HepG2 (cell line): ENCODE results near the gene PDRG1. TPM values are rescaled to one million over a fixed set of nuclear protein-coding genes. Genes with fewer than 3 reads are reported as not detected.

Experiments used
- ATAC-seq: fragments of 200-7000 bp; cut with Tn5 transposase; 3 replicates; pipeline ENCODE4 v1.9.1; 2020; ENCODE audit warnings: mild to moderate bottlenecking, moderate library complexity
- BruUV-seq: library from RNA; stranded (reverse); fragments of 400-500 nt; replicated peaks from 2 replicates; lab custom pipeline; 2021; lab: Mats Ljungman, UMichigan
- CTCF ChIA-PET: fragments of 300-600 bp; formaldehyde crosslinking; extraction: SDS; loops from one replicate; lab custom pipeline; 2021; ENCODE audit warnings: low total read pairs, inconsistent platforms, low intra/inter-chr PET ratio; lab: Yijun Ruan, JAX
- POLR2A ChIA-PET: fragments of 350-600 bp; sonication (Branson Sonifier 250); formaldehyde crosslinking; loops from one replicate; lab custom pipeline; 2020; ENCODE audit warnings: antibody characterized with exemption, inconsistent platforms; lab: Yijun Ruan, JAX
- DNase-seq: peaks from one replicate; pipeline ENCODE4 v3.0.0-alpha.2; 2015; ENCODE audit warnings: low spot score
- FAIRE-seq: peaks from 3 replicates; lab custom pipeline; 2011; peaks lifted over from hg19 to GRCh38; lab: Jason Lieb, UNC
- H2AFZ ChIP-seq: one replicate; pipeline ENCODE4 v1.6.1; 2011; ENCODE audit warnings: low read length, inconsistent platforms
- H3K27ac ChIP-seq: fragments of 300-600 bp; 3 replicates; pipeline ENCODE4 v1.8.0; 2011; ENCODE audit warnings: mixed run types, mild to moderate bottlenecking, mixed read lengths, low read length, inconsistent platforms; ENCODE audit not compliant: insufficient read depth; ENCODE audit errors: extremely low read length
- H3K27me3 ChIP-seq, 2 experiments: fragments of 200-600 bp in 1 of 2; 2 replicates in 1 of 2; 3 replicates in 1 of 2; pipeline versions ENCODE4 v1.6.0 to v1.8.0; 2011; ENCODE audit warnings: low read length in 2 of 2, mild to moderate bottlenecking in 2 of 2, moderate library complexity in 2 of 2, inconsistent platforms in 1 of 2; ENCODE audit not compliant: insufficient read depth in 2 of 2, control insufficient read depth in 1 of 2
- H3K36me3 ChIP-seq, 2 experiments: fragments of 200-600 bp in 1 of 2; replicated peaks in 1 of 2; 2 replicates in 1 of 2; 3 replicates in 1 of 2; pipeline versions ENCODE4 v1.5.1 to v1.8.0; 2011; ENCODE audit warnings: low read length in 2 of 2, inconsistent platforms in 1 of 2; ENCODE audit not compliant: insufficient read depth in 2 of 2, control insufficient read depth in 1 of 2
- H3K4me1 ChIP-seq: 2 replicates; pipeline ENCODE4 v1.5.1; 2012; ENCODE audit warnings: low read length, inconsistent platforms; ENCODE audit not compliant: insufficient read depth
- H3K4me2 ChIP-seq: 2 replicates; pipeline ENCODE4 v1.6.0; 2011; ENCODE audit warnings: low read depth, low read length, inconsistent platforms
- H3K4me3 ChIP-seq, 3 experiments: fragments of 200-600 bp in 1 of 3; sonication (generic), shearing (Covaris generic) in 1 of 3; replicated peaks in 1 of 3; 2 replicates each; pipeline ENCODE4 v1.5.1; 2011 to 2016; ENCODE audit warnings: low read length in 3 of 3, inconsistent platforms in 2 of 3, low read depth in 2 of 3, mild to moderate bottlenecking in 2 of 3, control low read depth in 1 of 3, mixed read lengths in 1 of 3; ENCODE audit not compliant: insufficient read depth in 1 of 3
- H3K79me2 ChIP-seq: one replicate; pipeline ENCODE4 v1.6.1; 2011; ENCODE audit warnings: low read length, inconsistent platforms; ENCODE audit not compliant: insufficient read depth
- H3K9ac ChIP-seq: 2 replicates; pipeline ENCODE4 v1.6.0; 2011; ENCODE audit warnings: mild to moderate bottlenecking, low read depth, low read length, inconsistent platforms; ENCODE audit not compliant: insufficient read depth
- H3K9me3 ChIP-seq: 2 replicates; pipeline ENCODE4 v1.5.1; 2012; ENCODE audit warnings: mild to moderate bottlenecking, low read length
- H4K20me1 ChIP-seq: 2 replicates; pipeline ENCODE4 v1.6.0; 2011; ENCODE audit warnings: inconsistent platforms, mild to moderate bottlenecking, low read length, moderate library complexity; ENCODE audit not compliant: insufficient read depth
- ARID2 ChIP-seq: sonication (generic); formaldehyde crosslinking; IDR thresholded peaks from 2 replicates; pipeline ENCODE4 v1.8.1; 2022; ENCODE audit warnings: mild to moderate bottlenecking, missing genetic modification reagents, borderline replicate concordance
- ETV6 ChIP-seq: sonication (generic); formaldehyde crosslinking; conservative IDR thresholded peaks from 2 replicates; pipeline ENCODE4 v1.4.0; 2020; ENCODE audit warnings: missing genetic modification reagents
- HHEX ChIP-seq: IDR thresholded peaks from 2 replicates; pipeline ENCODE4 v1.6.1; 2016; ENCODE audit warnings: control low read depth
- JUND ChIP-seq: sonication (generic); formaldehyde crosslinking; IDR thresholded peaks from 2 replicates; pipeline ENCODE4 v1.8.0; 2022; ENCODE audit warnings: mild to moderate bottlenecking, missing genetic modification reagents
- NONO ChIP-seq, 2 experiments: fragments of 450-650 bp in 1 of 2; sonication (generic) in 1 of 2; formaldehyde crosslinking in 1 of 2; IDR thresholded peaks in 1 of 2; conservative IDR thresholded peaks in 1 of 2; 2 replicates each; pipeline versions ENCODE4 v1.6.1 to v1.8.0; 2017 to 2022; ENCODE audit warnings: mild to moderate bottlenecking in 1 of 2, missing genetic modification reagents in 1 of 2, moderate library complexity in 1 of 2
- NPAS2 ChIP-seq: sonication (generic); formaldehyde crosslinking; IDR thresholded peaks from 2 replicates; pipeline ENCODE4 v1.8.0; 2022; ENCODE audit warnings: mild to moderate bottlenecking, missing genetic modification reagents, borderline replicate concordance
- RAD51 ChIP-seq: fragments of 450-650 bp; IDR thresholded peaks from 2 replicates; pipeline ENCODE4 v1.6.1; 2016; ENCODE audit warnings: borderline replicate concordance
- SOX6 ChIP-seq, 2 experiments: fragments of 450-650 bp in 1 of 2; sonication (generic) in 1 of 2; formaldehyde crosslinking in 1 of 2; IDR thresholded peaks; 2 replicates each; pipeline versions ENCODE4 v1.4.0 to v1.6.1; 2017 to 2020; ENCODE audit warnings: antibody characterized with exemption in 1 of 2, mild to moderate bottlenecking in 1 of 2, missing genetic modification reagents in 1 of 2
- ZNF460 ChIP-seq: sonication (generic); formaldehyde crosslinking; IDR thresholded peaks from 2 replicates; pipeline ENCODE4 v1.5.1; 2020; ENCODE audit warnings: missing genetic modification reagents, mild to moderate bottlenecking, borderline replicate concordance
- ZNF546 ChIP-seq: sonication (generic); formaldehyde crosslinking; conservative IDR thresholded peaks from 2 replicates; pipeline ENCODE4 v1.8.1; 2023; ENCODE audit warnings: mild to moderate bottlenecking, missing genetic modification reagents
- ZNF674 ChIP-seq: sonication (generic); formaldehyde crosslinking; IDR thresholded peaks from 2 replicates; pipeline ENCODE4 v1.5.0; 2020; ENCODE audit warnings: low read depth, mild to moderate bottlenecking, missing genetic modification reagents
- ZNF878 ChIP-seq: sonication (generic); formaldehyde crosslinking; IDR thresholded peaks from 2 replicates; pipeline ENCODE4 v1.8.1; 2023; ENCODE audit warnings: mild to moderate bottlenecking, missing genetic modification reagents, moderate library complexity
- ZSCAN22 ChIP-seq: sonication (generic); formaldehyde crosslinking; IDR thresholded peaks from 2 replicates; pipeline ENCODE4 v1.4.0; 2020; ENCODE audit warnings: mild to moderate bottlenecking, missing genetic modification reagents
- WGBS: methylation state at CpG from one replicate; pipeline ENCODE4 v1.1.6; 2017; ENCODE audit warnings: low lambda C conversion rate; 5-methylcytosine and 5-hydroxymethylcytosine counted together
- in situ Hi-C: cut with HindIII; loops from 2 replicates; pipeline ENCODE4 v1.10.0; 2017; ENCODE audit warnings: low pct_unique_long_range_greater_than_20kb; ENCODE audit not compliant: extremely low pct_ligation_motif_present
- intact Hi-C: fragments of 100-400 bp; cut with micrococcal nuclease; formaldehyde crosslinking; loops from one replicate; pipeline ENCODE4 v1.10.0; 2022; ENCODE audit not compliant: unreplicated experiment
- polyA plus RNA-seq, 8 experiments: library from polyadenylated mRNA; depleted of rRNA in 3 of 8; stranded (reverse) in 7 of 8; unstranded in 1 of 8; fragments of >200 nt; fragmentation: Illumina TruSeq in 4 of 8; extraction: Trizol in 4 of 8; gene quantifications; 2 replicates each; pipeline versions ENCODE4 v1.2.1 to v1.2.3, GENCODE V29; 2011 to 2016; ENCODE audit warnings: low read depth in 4 of 8, missing spikeins in 1 of 8, mixed read lengths in 1 of 8; ENCODE audit not compliant: insufficient read depth in 1 of 8
- total RNA-seq, 5 experiments: library from RNA; depleted of rRNA; stranded (reverse); fragments of >200 nt; fragmentation: Illumina TruSeq; extraction: Trizol; gene quantifications; 2 replicates each; pipeline ENCODE4 v1.2.3, GENCODE V29; 2016; ENCODE audit warnings: low read depth in 1 of 5
- TF ChIP-seq, protein P1 (sequence below): sonication (generic); formaldehyde crosslinking; IDR thresholded peaks from 2 replicates; pipeline ENCODE4 v1.4.0; 2020; ENCODE audit warnings: mild to moderate bottlenecking, low read depth, missing genetic modification reagents
- TF ChIP-seq, protein P2 (sequence below): sonication (generic); formaldehyde crosslinking; IDR thresholded peaks from 2 replicates; pipeline ENCODE4 v1.4.0; 2020; ENCODE audit warnings: low read depth, mild to moderate bottlenecking, missing genetic modification reagents
- TF ChIP-seq, protein P3 (sequence below): IDR thresholded peaks from 2 replicates; pipeline ENCODE4 v1.6.1; 2016; ENCODE audit warnings: missing compliant biosample characterization, missing genetic modification reagents, borderline replicate concordance
- TF ChIP-seq, protein P4 (sequence below): sonication (generic); formaldehyde crosslinking; IDR thresholded peaks from 2 replicates; pipeline ENCODE4 v1.9.0; 2021; ENCODE audit warnings: missing genetic modification reagents, borderline replicate concordance
- TF ChIP-seq, protein P5 (sequence below): IDR thresholded peaks from 2 replicates; pipeline ENCODE4 v1.6.1; 2012; ENCODE audit warnings: inconsistent platforms

Gene PDRG1
- total and polyA plus RNA-seq, 2 of the 13 experiments (the other 11 are each of a cell fraction or from before 2014, with no cell fraction given): 16.6 to 18.0 TPM

DNA sequence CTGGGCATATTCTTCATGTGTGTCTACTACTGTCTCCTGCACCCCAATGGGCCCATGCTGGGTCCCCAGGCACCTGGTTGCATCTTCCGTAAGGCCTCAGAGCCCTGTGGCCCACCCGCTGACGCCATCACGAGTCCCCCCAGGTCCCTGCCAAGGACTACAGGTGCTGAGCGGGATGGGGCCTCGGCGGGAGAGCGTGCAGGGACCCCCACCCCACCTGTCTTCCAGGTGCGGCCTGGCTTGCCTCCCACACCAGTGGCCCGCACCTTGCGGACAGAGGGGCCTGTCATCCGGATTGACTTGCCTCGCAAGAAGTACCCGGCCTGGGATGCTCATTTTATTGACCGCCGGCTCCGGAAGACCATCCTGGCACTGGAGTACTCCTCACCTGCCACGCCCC lies 45.1 kb upstream of the PDRG1 start:
- BruUV-seq: no TSS peak
- no peak overlapping the region for H3K9ac ChIP-seq
- DNase-seq (no peak), FAIRE-seq (no peak), ATAC-seq (no peak)
- 28% methylated on average over 18 of the region's 18 CpGs for WGBS
- H3K27me3 ChIP-seq: peaks cover 18 to 66% of the 10 kb centered on the region in 2 experiments
- peaks cover 8% of the 10 kb centered on the region; the same call in 1 of the 2 replicates for H4K20me1 ChIP-seq
- H3K79me2 ChIP-seq: no peaks in the 10 kb centered on the region
- no peaks in the 10 kb centered on the region for H3K9me3 ChIP-seq
- intact Hi-C loops (no loop called here), in situ Hi-C loops (no loop called here)
- H3K27ac ChIP-seq: no peak overlapping the region
- no peak overlapping the region for H3K4me3 ChIP-seq
- H3K36me3 ChIP-seq: no peaks in the 10 kb centered on the region
- ChIA-PET POLR2A (no interaction called here), CTCF (no interaction called here)
- no peak overlapping the region for H2AFZ ChIP-seq
- H3K4me1 ChIP-seq: no peaks in the 10 kb centered on the region
- H3K4me2 ChIP-seq: no peak overlapping the region
- no peak for TF ChIP-seq NONO (IDR thresholded peaks at IDR 0.05)
- no peak for TF ChIP-seq NONO (CRISPR knock-in tag; conservative IDR thresholded peaks at IDR 0.05)
- TF ChIP-seq, protein P1, sequence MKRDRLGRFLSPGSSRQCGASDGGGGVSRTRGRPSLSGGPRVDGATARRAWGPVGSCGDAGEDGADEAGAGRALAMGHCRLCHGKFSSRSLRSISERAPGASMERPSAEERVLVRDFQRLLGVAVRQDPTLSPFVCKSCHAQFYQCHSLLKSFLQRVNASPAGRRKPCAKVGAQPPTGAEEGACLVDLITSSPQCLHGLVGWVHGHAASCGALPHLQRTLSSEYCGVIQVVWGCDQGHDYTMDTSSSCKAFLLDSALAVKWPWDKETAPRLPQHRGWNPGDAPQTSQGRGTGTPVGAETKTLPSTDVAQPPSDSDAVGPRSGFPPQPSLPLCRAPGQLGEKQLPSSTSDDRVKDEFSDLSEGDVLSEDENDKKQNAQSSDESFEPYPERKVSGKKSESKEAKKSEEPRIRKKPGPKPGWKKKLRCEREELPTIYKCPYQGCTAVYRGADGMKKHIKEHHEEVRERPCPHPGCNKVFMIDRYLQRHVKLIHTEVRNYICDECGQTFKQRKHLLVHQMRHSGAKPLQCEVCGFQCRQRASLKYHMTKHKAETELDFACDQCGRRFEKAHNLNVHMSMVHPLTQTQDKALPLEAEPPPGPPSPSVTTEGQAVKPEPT: no peak
- no peak for TF ChIP-seq ZSCAN22 (CRISPR knock-in tag)
- TF ChIP-seq, protein P2, sequence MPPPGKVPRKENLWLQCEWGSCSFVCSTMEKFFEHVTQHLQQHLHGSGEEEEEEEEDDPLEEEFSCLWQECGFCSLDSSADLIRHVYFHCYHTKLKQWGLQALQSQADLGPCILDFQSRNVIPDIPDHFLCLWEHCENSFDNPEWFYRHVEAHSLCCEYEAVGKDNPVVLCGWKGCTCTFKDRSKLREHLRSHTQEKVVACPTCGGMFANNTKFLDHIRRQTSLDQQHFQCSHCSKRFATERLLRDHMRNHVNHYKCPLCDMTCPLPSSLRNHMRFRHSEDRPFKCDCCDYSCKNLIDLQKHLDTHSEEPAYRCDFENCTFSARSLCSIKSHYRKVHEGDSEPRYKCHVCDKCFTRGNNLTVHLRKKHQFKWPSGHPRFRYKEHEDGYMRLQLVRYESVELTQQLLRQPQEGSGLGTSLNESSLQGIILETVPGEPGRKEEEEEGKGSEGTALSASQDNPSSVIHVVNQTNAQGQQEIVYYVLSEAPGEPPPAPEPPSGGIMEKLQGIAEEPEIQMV (CRISPR knock-in tag): no peak
- no peak for TF ChIP-seq RAD51
- TF ChIP-seq ARID2: no peak
- no peak for TF ChIP-seq ZNF460 (CRISPR knock-in tag)
- TF ChIP-seq ZNF878 (CRISPR knock-in tag): no peak
- TF ChIP-seq, protein P3, sequence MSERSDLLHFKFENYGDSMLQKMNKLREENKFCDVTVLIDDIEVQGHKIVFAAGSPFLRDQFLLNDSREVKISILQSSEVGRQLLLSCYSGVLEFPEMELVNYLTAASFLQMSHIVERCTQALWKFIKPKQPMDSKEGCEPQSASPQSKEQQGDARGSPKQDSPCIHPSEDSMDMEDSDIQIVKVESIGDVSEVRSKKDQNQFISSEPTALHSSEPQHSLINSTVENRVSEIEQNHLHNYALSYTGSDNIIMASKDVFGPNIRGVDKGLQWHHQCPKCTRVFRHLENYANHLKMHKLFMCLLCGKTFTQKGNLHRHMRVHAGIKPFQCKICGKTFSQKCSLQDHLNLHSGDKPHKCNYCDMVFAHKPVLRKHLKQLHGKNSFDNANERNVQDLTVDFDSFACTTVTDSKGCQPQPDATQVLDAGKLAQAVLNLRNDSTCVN (CRISPR knock-in tag): no peak
- TF ChIP-seq, protein P4, sequence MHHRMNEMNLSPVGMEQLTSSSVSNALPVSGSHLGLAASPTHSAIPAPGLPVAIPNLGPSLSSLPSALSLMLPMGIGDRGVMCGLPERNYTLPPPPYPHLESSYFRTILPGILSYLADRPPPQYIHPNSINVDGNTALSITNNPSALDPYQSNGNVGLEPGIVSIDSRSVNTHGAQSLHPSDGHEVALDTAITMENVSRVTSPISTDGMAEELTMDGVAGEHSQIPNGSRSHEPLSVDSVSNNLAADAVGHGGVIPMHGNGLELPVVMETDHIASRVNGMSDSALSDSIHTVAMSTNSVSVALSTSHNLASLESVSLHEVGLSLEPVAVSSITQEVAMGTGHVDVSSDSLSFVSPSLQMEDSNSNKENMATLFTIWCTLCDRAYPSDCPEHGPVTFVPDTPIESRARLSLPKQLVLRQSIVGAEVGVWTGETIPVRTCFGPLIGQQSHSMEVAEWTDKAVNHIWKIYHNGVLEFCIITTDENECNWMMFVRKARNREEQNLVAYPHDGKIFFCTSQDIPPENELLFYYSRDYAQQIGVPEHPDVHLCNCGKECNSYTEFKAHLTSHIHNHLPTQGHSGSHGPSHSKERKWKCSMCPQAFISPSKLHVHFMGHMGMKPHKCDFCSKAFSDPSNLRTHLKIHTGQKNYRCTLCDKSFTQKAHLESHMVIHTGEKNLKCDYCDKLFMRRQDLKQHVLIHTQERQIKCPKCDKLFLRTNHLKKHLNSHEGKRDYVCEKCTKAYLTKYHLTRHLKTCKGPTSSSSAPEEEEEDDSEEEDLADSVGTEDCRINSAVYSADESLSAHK (CRISPR knock-in tag): no peak
- TF ChIP-seq NPAS2 (CRISPR knock-in tag): no peak
- TF ChIP-seq JUND (CRISPR knock-in tag): no peak
- no peak for TF ChIP-seq ZNF674
- TF ChIP-seq HHEX: no peak
- no peak for TF ChIP-seq ZNF546 (CRISPR knock-in tag)
- no peak for TF ChIP-seq ETV6 (CRISPR knock-in tag)
- TF ChIP-seq SOX6 (IDR thresholded peaks at IDR 0.05): no peak
- no peak for TF ChIP-seq SOX6 (CRISPR knock-in tag; IDR thresholded peaks at IDR 0.05)
- TF ChIP-seq, protein P5, sequence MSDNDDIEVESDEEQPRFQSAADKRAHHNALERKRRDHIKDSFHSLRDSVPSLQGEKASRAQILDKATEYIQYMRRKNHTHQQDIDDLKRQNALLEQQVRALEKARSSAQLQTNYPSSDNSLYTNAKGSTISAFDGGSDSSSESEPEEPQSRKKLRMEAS: no peak
